Gastrocnemius medialis (tissue), 4 donors: ENCODE measurements around the gene RPL27A.

ENCODE experiments used
- POLR2A ChIP-seq, 2 donors: fragments of 450-650 bp; IDR thresholded peaks; one replicate each; pipeline ENCODE4 v1.6.1; 2017; ENCODE audit warnings: antibody characterized with exemption in 2 of 2, mild to moderate bottlenecking in 2 of 2, moderate library complexity in 2 of 2
- TF ChIP-seq, protein P1 (sequence below), 5 experiments: fragments of 450-650 bp in 3 of 5; fragments of 200-600 bp in 2 of 5; sonication (generic) in 2 of 5; IDR thresholded peaks in 4 of 5; conservative IDR thresholded peaks in 1 of 5; 1 replicate in 4 of 5; 2 replicates in 1 of 5; pipeline ENCODE4 v1.5.1; 2016 to 2019; ENCODE audit warnings: antibody characterized with exemption in 5 of 5, mild to moderate bottlenecking in 3 of 5, moderate library complexity in 3 of 5

DNA sequence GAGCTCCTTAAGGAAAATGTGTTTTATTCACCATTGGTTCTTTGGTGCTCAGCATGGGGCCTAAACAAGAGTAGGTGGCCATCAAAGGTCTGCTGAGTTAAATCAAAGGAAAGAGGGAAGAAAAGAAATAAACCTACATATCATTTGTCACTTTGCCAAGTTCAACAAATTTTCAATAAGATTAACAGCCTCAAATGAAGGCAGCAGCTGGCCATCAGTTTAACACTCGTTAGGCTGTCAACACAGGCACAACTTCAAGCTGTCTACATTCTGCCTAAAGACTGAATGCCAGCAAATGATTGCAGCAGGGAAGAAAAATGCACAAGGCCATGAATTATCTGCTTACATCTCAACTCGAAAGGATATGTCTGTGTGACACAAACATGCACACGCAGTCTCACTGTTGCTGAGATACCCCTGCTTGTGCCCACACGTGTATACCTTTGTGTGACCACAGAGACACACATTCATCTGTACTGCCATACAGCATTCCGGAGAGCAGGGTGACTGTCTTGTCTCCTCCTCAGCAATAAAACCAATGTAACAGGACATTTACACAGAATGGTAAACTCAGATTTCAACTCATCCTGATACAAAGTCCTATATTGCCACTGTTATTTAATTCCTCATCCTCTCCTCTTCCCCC is 40.3 kb upstream of the RPL27A start:
- no peak for TF ChIP-seq POLR2A (IDR thresholded peaks at IDR 0.05)
- TF ChIP-seq, protein P1, sequence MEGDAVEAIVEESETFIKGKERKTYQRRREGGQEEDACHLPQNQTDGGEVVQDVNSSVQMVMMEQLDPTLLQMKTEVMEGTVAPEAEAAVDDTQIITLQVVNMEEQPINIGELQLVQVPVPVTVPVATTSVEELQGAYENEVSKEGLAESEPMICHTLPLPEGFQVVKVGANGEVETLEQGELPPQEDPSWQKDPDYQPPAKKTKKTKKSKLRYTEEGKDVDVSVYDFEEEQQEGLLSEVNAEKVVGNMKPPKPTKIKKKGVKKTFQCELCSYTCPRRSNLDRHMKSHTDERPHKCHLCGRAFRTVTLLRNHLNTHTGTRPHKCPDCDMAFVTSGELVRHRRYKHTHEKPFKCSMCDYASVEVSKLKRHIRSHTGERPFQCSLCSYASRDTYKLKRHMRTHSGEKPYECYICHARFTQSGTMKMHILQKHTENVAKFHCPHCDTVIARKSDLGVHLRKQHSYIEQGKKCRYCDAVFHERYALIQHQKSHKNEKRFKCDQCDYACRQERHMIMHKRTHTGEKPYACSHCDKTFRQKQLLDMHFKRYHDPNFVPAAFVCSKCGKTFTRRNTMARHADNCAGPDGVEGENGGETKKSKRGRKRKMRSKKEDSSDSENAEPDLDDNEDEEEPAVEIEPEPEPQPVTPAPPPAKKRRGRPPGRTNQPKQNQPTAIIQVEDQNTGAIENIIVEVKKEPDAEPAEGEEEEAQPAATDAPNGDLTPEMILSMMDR (IDR thresholded peaks at IDR 0.05 in 4 of 5, conservative IDR thresholded peaks at IDR 0.05 in 1 of 5): no peak
